ENCODE results near the gene ASL.
"Not testable (repeated sequence)": the region's sequence is repeated elsewhere in the genome, so short reads cannot be mapped to it uniquely, and the experiment has no call there.

The ASL gene

DNA sequence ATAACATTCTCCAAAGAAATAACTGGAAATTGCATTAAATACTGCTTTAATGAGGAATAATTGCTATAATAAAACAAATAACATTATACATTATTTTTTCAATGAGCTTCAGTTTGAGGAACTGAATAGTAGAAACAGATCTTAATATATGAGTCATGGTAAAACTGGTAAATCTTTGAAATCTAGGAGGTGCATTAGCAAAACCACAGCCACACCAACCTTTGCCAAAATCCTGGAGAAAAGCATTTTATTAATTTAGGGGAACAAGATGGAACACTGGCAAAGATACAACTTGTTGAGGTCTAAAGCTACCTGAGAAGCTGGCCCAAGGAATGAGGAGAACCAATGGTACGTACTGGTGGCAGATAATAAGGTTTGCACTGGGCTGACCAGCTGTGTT lies 5.4 kb upstream of the ASL start:
- H3K27me3 ChIP-seq (replicated peaks; ENCODE audit: insufficient read depth, low read length), result no peaks in the 10 kb centered on the region
- H3K79me2 ChIP-seq (ENCODE audit: low read length), result no peaks in the 10 kb centered on the region
- no peaks in the 10 kb centered on the region for H3K36me3 ChIP-seq (replicated peaks; ENCODE audit: insufficient read depth, low read length)
- H3K4me2 ChIP-seq (ENCODE audit: low read depth, low read length), result no peak overlapping the region
- no peak overlapping the region for H3K27ac ChIP-seq (ENCODE audit: low read length)
- no peaks in the 10 kb centered on the region for H3K9me2 ChIP-seq (replicated peaks; ENCODE audit: insufficient read depth, low read length)
- no peak overlapping the region for H2AFZ ChIP-seq (ENCODE audit: low read length)
- H4K20me1 ChIP-seq (ENCODE audit: insufficient read depth, low read length), result no peaks in the 10 kb centered on the region
- H3K4me1 ChIP-seq (ENCODE audit: low read length), result peaks cover 5% of the 10 kb centered on the region
- H3K9ac ChIP-seq (ENCODE audit: low read length), result no peak overlapping the region
- no peaks in the 10 kb centered on the region for H3K9me3 ChIP-seq (replicated peaks; ENCODE audit: insufficient read depth, low read length)
- TF ChIP-seq EZH2phosphoT487 (IDR thresholded peaks at IDR 0.05; ENCODE audit: low read length) (no peak), EZH2 (optimal IDR thresholded peaks at IDR 0.05; ENCODE audit: low read depth, low read length) (no peak)
- TF ChIP-seq, protein P1, sequence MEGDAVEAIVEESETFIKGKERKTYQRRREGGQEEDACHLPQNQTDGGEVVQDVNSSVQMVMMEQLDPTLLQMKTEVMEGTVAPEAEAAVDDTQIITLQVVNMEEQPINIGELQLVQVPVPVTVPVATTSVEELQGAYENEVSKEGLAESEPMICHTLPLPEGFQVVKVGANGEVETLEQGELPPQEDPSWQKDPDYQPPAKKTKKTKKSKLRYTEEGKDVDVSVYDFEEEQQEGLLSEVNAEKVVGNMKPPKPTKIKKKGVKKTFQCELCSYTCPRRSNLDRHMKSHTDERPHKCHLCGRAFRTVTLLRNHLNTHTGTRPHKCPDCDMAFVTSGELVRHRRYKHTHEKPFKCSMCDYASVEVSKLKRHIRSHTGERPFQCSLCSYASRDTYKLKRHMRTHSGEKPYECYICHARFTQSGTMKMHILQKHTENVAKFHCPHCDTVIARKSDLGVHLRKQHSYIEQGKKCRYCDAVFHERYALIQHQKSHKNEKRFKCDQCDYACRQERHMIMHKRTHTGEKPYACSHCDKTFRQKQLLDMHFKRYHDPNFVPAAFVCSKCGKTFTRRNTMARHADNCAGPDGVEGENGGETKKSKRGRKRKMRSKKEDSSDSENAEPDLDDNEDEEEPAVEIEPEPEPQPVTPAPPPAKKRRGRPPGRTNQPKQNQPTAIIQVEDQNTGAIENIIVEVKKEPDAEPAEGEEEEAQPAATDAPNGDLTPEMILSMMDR (IDR thresholded peaks at IDR 0.05; ENCODE audit: low read length), result no peak
- DNase-seq, result no peak
- no peak overlapping the region for H3K4me3 ChIP-seq (ENCODE audit: low read length)
- 0 out of 2 replicates have a peak, but pooled peaks cover 4% of the 10 kb centered on the region for H3F3A ChIP-seq (ENCODE audit: insufficient read depth, low read length)

DNA sequence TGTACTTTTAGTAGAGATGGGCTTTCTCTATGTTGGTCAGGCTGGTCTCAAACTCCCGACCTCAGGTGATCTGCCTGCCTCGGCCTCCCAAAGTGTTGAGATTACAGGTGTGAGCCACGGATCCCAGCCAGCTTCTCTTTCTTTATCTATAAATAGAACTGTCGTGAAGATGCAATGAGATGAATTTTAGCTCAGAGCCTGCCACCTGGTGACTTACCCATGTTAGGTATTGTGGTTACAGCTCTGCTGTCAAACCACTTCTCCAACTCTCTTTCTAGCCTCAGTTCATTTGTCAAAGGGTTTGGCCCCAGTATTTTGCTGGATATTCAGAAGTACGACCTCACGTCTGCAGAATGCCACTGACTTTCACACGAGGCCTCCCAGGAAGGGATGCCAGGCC lies 3.4 kb upstream of the ASL start:
- Histone ChIP-seq H3K79me2 (ENCODE audit: low read length) (peaks cover 14% of the 10 kb centered on the region), H3K4me2 (ENCODE audit: low read depth, low read length) (peak overlapping the region; percentile 48), H3K27ac (ENCODE audit: low read length) (peak overlapping the region; percentile 24; the same call in 1 of the 2 replicates), H2AFZ (ENCODE audit: low read length) (peak overlapping the region; percentile 78)
- H3K9me3 ChIP-seq (replicated peaks; ENCODE audit: insufficient read depth, low read length); H3K4me3 ChIP-seq (ENCODE audit: low read length); H3K4me1 ChIP-seq (ENCODE audit: low read length); H3K9me2 ChIP-seq (replicated peaks; ENCODE audit: insufficient read depth, low read length); H4K20me1 ChIP-seq (ENCODE audit: insufficient read depth, low read length); H3K27me3 ChIP-seq (replicated peaks; ENCODE audit: insufficient read depth, low read length); H3K9ac ChIP-seq (ENCODE audit: low read length); H3F3A ChIP-seq (ENCODE audit: insufficient read depth, low read length); H3K36me3 ChIP-seq (replicated peaks; ENCODE audit: insufficient read depth, low read length): not testable (repeated sequence)
- DNase-seq, result peak; percentile 70
- TF ChIP-seq, protein P1 (IDR thresholded peaks at IDR 0.05; ENCODE audit: low read length), result peak; percentile 44

DNA sequence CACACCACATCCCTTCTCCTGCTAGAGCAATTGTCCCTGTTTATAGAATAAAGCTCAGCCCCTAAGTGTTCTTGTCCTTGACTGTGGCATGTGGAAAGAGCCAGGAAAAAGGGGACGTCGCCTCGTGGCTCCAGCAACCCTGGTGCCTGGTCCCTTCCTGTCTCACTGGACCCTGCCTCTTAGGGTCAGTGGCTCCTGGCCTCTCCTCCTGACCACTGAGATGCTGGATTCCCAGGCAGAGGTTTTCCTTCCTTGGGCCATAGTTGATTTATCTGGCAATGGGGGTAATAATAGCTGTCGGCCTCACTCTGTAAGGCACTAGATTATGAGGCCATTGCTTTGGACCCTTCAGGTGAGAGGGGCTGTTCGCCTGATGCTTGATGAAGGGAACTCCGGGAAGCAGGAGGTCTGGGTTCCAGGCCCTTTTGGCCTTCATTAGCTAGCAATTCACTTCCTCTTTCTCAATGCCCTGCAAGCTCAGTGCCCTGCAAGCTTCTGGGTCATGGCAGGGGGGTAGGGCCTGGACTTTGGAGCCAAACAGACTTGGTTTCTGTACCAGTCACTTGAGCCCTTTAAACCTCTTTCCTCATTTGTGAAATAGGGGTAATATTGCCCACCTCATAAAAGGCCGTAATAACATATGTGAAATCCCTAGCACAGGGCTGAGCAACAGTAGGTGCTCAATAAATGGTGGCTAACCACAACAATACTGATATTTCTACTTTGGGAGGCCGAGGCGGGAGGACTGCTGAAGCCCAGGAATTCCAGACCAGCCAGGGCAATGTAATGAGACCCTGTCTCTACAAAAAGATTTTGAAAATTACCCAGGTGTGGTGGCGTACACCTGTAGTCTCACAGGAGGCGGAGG lies 1.1 kb downstream of the ASL start:
- H3K79me2 ChIP-seq (ENCODE audit: low read length), result peaks cover 18% of the 10 kb centered on the region
- H3K4me1 ChIP-seq (ENCODE audit: low read length), result peaks cover 9% of the 10 kb centered on the region
- peak overlapping the region; percentile 91 for H3K4me2 ChIP-seq (ENCODE audit: low read depth, low read length)
- no peak overlapping the region for H3K27ac ChIP-seq (ENCODE audit: low read length)
- peak overlapping the region; percentile 98 for H3K4me3 ChIP-seq (ENCODE audit: low read length)
- 0 out of 2 replicates have a peak, but pooled peaks cover 4% of the 10 kb centered on the region for H3F3A ChIP-seq (ENCODE audit: insufficient read depth, low read length)
- no peak for DNase-seq
- no peaks in the 10 kb centered on the region for H4K20me1 ChIP-seq (ENCODE audit: insufficient read depth, low read length)
- TF ChIP-seq, protein P1 (IDR thresholded peaks at IDR 0.05; ENCODE audit: low read length), result no peak
- TF ChIP-seq EZH2 (optimal IDR thresholded peaks at IDR 0.05; ENCODE audit: low read depth, low read length), result no peak
- TF ChIP-seq EZH2phosphoT487 (IDR thresholded peaks at IDR 0.05; ENCODE audit: low read length), result no peak
- no peaks in the 10 kb centered on the region for H3K9me2 ChIP-seq (replicated peaks; ENCODE audit: insufficient read depth, low read length)
- H3K36me3 ChIP-seq (replicated peaks; ENCODE audit: insufficient read depth, low read length), result no peaks in the 10 kb centered on the region
- no peaks in the 10 kb centered on the region for H3K9me3 ChIP-seq (replicated peaks; ENCODE audit: insufficient read depth, low read length)
- peak overlapping the region; percentile 97 for H2AFZ ChIP-seq (ENCODE audit: low read length)
- H3K27me3 ChIP-seq (replicated peaks; ENCODE audit: insufficient read depth, low read length), result no peaks in the 10 kb centered on the region
- peak overlapping the region; percentile 85; the same call in 1 of the 2 replicates for H3K9ac ChIP-seq (ENCODE audit: low read length)
